WTC11 (cell line): ENCODE results near the gene CELF4. TPM values are rescaled to one million over a fixed set of nuclear protein-coding genes. Genes with fewer than 3 reads are reported as not detected.

ENCODE experiments used
- ATAC-seq: fragments of 200-7000 bp; cut with Tn5 transposase; 2 replicates; pipeline ENCODE4 v1.10.0; 2021; ENCODE audit warnings: mild to moderate bottlenecking, moderate library complexity
- CTCF ChIA-PET: fragments of 300-600 bp; sonication (Branson Sonifier 250); formaldehyde crosslinking; loops from one replicate; lab custom pipeline; 2021; ENCODE audit warnings: antibody characterized with exemption; lab: Charles Lee
- POLR2A ChIA-PET: fragments of 350-600 bp; sonication (Branson Sonifier 250); formaldehyde crosslinking; loops from one replicate; lab custom pipeline; 2021; ENCODE audit warnings: antibody characterized with exemption; lab: Charles Lee
- DNase-seq: peaks from one replicate; pipeline ENCODE4 v3.0.0; 2021; ENCODE audit warnings: low spot score
- H3K27ac Mint-ChIP-seq: 2 replicates; pipeline ENCODE4 v1.8.0; 2021; ENCODE audit warnings: mixed read lengths
- H3K27me3 Mint-ChIP-seq: 2 replicates; pipeline ENCODE4 v1.8.0; 2021; ENCODE audit warnings: low read depth, mild to moderate bottlenecking, moderate library complexity, mixed read lengths
- H3K36me3 Mint-ChIP-seq: 2 replicates; pipeline ENCODE4 v1.8.0; 2021; ENCODE audit warnings: mixed read lengths
- H3K4me1 Mint-ChIP-seq: 2 replicates; pipeline ENCODE4 v1.8.0; 2022; ENCODE audit warnings: mixed read lengths
- H3K4me3 Mint-ChIP-seq: 2 replicates; pipeline ENCODE4 v1.8.0; 2021; ENCODE audit warnings: mild to moderate bottlenecking, moderate library complexity, mixed read lengths
- H3K9me3 Mint-ChIP-seq: 2 replicates; pipeline ENCODE4 v1.8.0; 2021; ENCODE audit warnings: mixed read lengths
- ARID4B ChIP-seq: sonication (generic); formaldehyde crosslinking; IDR thresholded peaks from 2 replicates; pipeline ENCODE4 v1.8.0; 2023; ENCODE audit warnings: missing genetic modification reagents, mild to moderate bottlenecking, borderline replicate concordance
- ATF2 ChIP-seq: sonication (generic); formaldehyde crosslinking; IDR thresholded peaks from 2 replicates; pipeline ENCODE4 v1.8.1; 2022; ENCODE audit warnings: low read depth, missing genetic modification reagents, borderline replicate concordance
- CBFB ChIP-seq: sonication (generic); formaldehyde crosslinking; IDR thresholded peaks from 2 replicates; pipeline ENCODE4 v1.8.1; 2022; ENCODE audit warnings: mild to moderate bottlenecking, low read depth, missing genetic modification reagents
- CTCF ChIP-seq: fragments of 200-600 bp; IDR thresholded peaks from 2 replicates; pipeline ENCODE4 v1.8.0; 2022; ENCODE audit warnings: antibody characterized with exemption
- E2F4 ChIP-seq: sonication (generic); formaldehyde crosslinking; IDR thresholded peaks from 2 replicates; pipeline ENCODE4 v1.8.1; 2022; ENCODE audit warnings: low read depth, mild to moderate bottlenecking, moderate library complexity, missing genetic modification reagents, borderline replicate concordance
- HMGA2 ChIP-seq: fragments of 250-450 bp; sonication (Bioruptor Pico); IDR thresholded peaks from 2 replicates; pipeline ENCODE4 v1.4.0; 2021; ENCODE audit warnings: mild to moderate bottlenecking, moderate library complexity
- NFYB ChIP-seq: sonication (generic); formaldehyde crosslinking; conservative IDR thresholded peaks from 2 replicates; pipeline ENCODE4 v1.8.0; 2022; ENCODE audit warnings: low read depth, missing genetic modification reagents
- STAT6 ChIP-seq: sonication (generic); formaldehyde crosslinking; conservative IDR thresholded peaks from 2 replicates; pipeline ENCODE4 v1.8.1; 2023; ENCODE audit warnings: mild to moderate bottlenecking, low read depth, missing genetic modification reagents, moderate library complexity
- ZNF396 ChIP-seq: fragments of 250-450 bp; sonication (Bioruptor Pico); IDR thresholded peaks from 2 replicates; pipeline ENCODE4 v1.8.0; 2021; ENCODE audit warnings: mild to moderate bottlenecking, moderate library complexity, borderline replicate concordance
- ZNF423 ChIP-seq: fragments of 250-450 bp; sonication (Bioruptor Pico); IDR thresholded peaks from 2 replicates; pipeline ENCODE4 v2.1.2; 2022; ENCODE audit warnings: mild to moderate bottlenecking, moderate library complexity
- ZNF671 ChIP-seq: fragments of 250-450 bp; sonication (Bioruptor Pico); IDR thresholded peaks from 2 replicates; pipeline ENCODE4 v1.8.0; 2021; ENCODE audit warnings: mild to moderate bottlenecking
- total RNA-seq: library from RNA; stranded (reverse); gene quantifications from 3 replicates; pipeline ENCODE4 v1.2.3, GENCODE V29; 2021

Gene CELF4
- total RNA-seq, 1 experiment from 2014 or later, result 2.9 TPM

- TF ChIP-seq ARID4B, result no peak
- no peak for TF ChIP-seq NFYB (CRISPR knock-in tag)
- no peak for TF ChIP-seq HMGA2 (CRISPR knock-in tag)
- TF ChIP-seq ZNF671, result no peak
Observed at GRCh38 chr18:37327063-37327577, 238.5 kb downstream of the CELF4 start (continued).

- TF ChIP-seq ATF2 (CRISPR knock-in tag), result no peak
- TF ChIP-seq CTCF, result peak; percentile 84
- TF ChIP-seq STAT6 (CRISPR knock-in tag), result no peak
- TF ChIP-seq CBFB (CRISPR knock-in tag), result no peak
- TF ChIP-seq ZNF423, result peak; percentile 9; the same call in 1 of the 2 replicates
- no peak for TF ChIP-seq ZNF396 (CRISPR knock-in tag)
- TF ChIP-seq E2F4, result no peak
- Mint-ChIP-seq H3K27ac (no peak overlapping the region), H3K9me3 (no peaks in the 10 kb centered on the region), H3K4me3 (no peak overlapping the region), H3K27me3 (peaks cover 9% of the 10 kb centered on the region), H3K4me1 (peaks cover 10% of the 10 kb centered on the region), H3K36me3 (no peaks in the 10 kb centered on the region)
- CTCF ChIA-PET, result interaction anchor here (0.6 to 4.5 kb wide), 24 partner anchors 8 to 380 kb away, joined by 3 to 26 read pairs (median 4); no protein-coding TSS in a partner anchor
- DNase-seq (peak; percentile 73), ATAC-seq (peak; percentile 85)
- POLR2A ChIA-PET, result no interaction called here
Observed at GRCh38 chr18:37322492-37323035, 243.0 kb downstream of the CELF4 start.
